OCI-LY3 (cell line): ENCODE data around the gene ADAMTS2.

Experiments used
- H2AFZ ChIP-seq: fragments of 200-600, 300-600 bp; shearing (Covaris generic); 2 replicates; pipeline ENCODE4 v1.6.0; 2014; ENCODE audit warnings: antibody characterized with exemption, low read depth, low read length
- H3K27ac ChIP-seq: fragments of 200-600, 300-600 bp; sonication (generic); 2 replicates; pipeline ENCODE4 v1.5.1; 2014; ENCODE audit warnings: mild to moderate bottlenecking, low read length, moderate library complexity, mixed read lengths
- H3K27me3 ChIP-seq: fragments of 200-600, 300-600 bp; sonication (generic); 2 replicates; pipeline ENCODE4 v1.6.1; 2014; ENCODE audit warnings: low read depth, low read length, mixed read lengths
- H3K36me3 ChIP-seq: fragments of 200-600, 300-600 bp; sonication (generic); replicated peaks from 2 replicates; pipeline ENCODE3; 2014; ENCODE audit warnings: low read depth, low read length, mixed read lengths
- H3K4me1 ChIP-seq: fragments of 300-600, 200-600 bp; sonication (generic); 2 replicates; pipeline ENCODE4 v1.6.1; 2014; ENCODE audit warnings: low read length, mixed read lengths
- H3K4me2 ChIP-seq: fragments of 200-600, 300-600 bp; sonication (generic); 2 replicates; pipeline ENCODE4 v1.6.1; 2014; ENCODE audit warnings: low read length, mixed read lengths
- H3K4me3 ChIP-seq: fragments of 300-600, 200-600 bp; sonication (generic); 2 replicates; pipeline ENCODE4 v1.5.1; 2014; ENCODE audit warnings: antibody characterized with exemption, mild to moderate bottlenecking, low read length, moderate library complexity
- H3K79me2 ChIP-seq: fragments of 300-600, 200-600 bp; shearing (Covaris generic); 2 replicates; pipeline ENCODE4 v1.6.1; 2014; ENCODE audit warnings: mild to moderate bottlenecking, low read length, mixed read lengths
- H3K9ac ChIP-seq: fragments of 300-600, 200-600 bp; shearing (Covaris generic); 2 replicates; pipeline ENCODE4 v1.6.0; 2014; ENCODE audit warnings: mild to moderate bottlenecking, low read length, moderate library complexity
- H3K9me3 ChIP-seq: fragments of 200-600, 300-600 bp; shearing (Covaris generic); 2 replicates; pipeline ENCODE4 v1.6.1; 2014; ENCODE audit warnings: low read length, mixed read lengths; ENCODE audit not compliant: insufficient read depth
- H4K20me1 ChIP-seq: fragments of 200-600, 300-600 bp; sonication (generic); 2 replicates; pipeline ENCODE4 v1.6.1; 2016; ENCODE audit warnings: low read length, mixed read lengths; ENCODE audit not compliant: insufficient read depth
- EZH2phosphoT487 ChIP-seq: fragments of 200-600 bp; shearing (Covaris generic); IDR thresholded peaks from 2 replicates; pipeline ENCODE4 v1.6.1; 2018; ENCODE audit warnings: antibody characterized with exemption, mixed run types, low read depth
- TF ChIP-seq, protein P1 (sequence below): fragments of 200-600, 300-600 bp; sonication (generic); IDR thresholded peaks from 2 replicates; pipeline ENCODE4 v1.5.1; 2014; ENCODE audit warnings: antibody characterized with exemption, low read length, low read depth

ADAMTS2 gene

GRCh38 chr5:179295778-179296149, 49.5 kb downstream of the ADAMTS2 start:
- no peak overlapping the region for H3K27ac ChIP-seq
- no peaks in the 10 kb centered on the region for H3K9me3 ChIP-seq
- H3K4me1 ChIP-seq, result no peaks in the 10 kb centered on the region
- H3K36me3 ChIP-seq, result no peaks in the 10 kb centered on the region
- no peak overlapping the region for H2AFZ ChIP-seq
- H3K27me3 ChIP-seq, result no peaks in the 10 kb centered on the region
- H3K79me2 ChIP-seq, result no peaks in the 10 kb centered on the region
- H4K20me1 ChIP-seq, result no peaks in the 10 kb centered on the region
- H3K4me2 ChIP-seq, result no peak overlapping the region
- H3K9ac ChIP-seq, result no peak overlapping the region
- TF ChIP-seq, protein P1, sequence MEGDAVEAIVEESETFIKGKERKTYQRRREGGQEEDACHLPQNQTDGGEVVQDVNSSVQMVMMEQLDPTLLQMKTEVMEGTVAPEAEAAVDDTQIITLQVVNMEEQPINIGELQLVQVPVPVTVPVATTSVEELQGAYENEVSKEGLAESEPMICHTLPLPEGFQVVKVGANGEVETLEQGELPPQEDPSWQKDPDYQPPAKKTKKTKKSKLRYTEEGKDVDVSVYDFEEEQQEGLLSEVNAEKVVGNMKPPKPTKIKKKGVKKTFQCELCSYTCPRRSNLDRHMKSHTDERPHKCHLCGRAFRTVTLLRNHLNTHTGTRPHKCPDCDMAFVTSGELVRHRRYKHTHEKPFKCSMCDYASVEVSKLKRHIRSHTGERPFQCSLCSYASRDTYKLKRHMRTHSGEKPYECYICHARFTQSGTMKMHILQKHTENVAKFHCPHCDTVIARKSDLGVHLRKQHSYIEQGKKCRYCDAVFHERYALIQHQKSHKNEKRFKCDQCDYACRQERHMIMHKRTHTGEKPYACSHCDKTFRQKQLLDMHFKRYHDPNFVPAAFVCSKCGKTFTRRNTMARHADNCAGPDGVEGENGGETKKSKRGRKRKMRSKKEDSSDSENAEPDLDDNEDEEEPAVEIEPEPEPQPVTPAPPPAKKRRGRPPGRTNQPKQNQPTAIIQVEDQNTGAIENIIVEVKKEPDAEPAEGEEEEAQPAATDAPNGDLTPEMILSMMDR, result no peak
- no peak for TF ChIP-seq EZH2phosphoT487
- no peak overlapping the region for H3K4me3 ChIP-seq

- H3K79me2 ChIP-seq, result no peaks in the 10 kb centered on the region
- H3K9me3 ChIP-seq, result no peaks in the 10 kb centered on the region
Observed at GRCh38 chr5:179294891-179295777, 50.1 kb downstream of the ADAMTS2 start.

DNA sequence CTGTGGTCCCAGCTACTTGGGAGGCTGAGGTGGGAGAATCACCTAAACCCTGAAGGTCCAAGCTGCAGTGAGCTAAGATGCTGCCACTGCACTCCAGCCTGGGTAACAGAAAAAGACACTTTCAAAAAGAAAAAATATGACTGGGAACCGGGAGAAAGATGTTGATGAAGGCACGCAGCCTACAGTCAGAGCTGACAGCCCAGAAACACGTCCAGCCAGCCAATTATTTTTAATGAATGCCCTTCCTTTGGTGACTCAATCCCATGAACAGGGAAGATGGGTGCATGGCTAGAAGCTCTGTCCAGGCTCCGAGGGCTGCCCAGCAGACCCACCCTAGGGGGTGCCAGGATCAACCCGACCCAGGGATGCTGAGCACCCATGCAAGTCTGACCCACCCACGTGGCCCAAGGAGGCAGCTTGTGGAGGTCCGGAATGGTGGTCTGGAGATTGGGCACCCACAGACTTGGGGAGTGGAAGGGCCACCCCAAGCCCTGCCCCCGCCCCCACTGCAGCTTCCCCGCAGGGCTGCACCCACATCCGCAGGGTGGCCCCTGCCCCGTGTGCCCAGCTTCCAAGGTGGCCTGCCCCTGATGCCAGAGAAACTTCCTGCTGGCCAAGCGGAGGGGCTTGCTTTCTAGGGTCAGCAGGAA, 51.0 kb downstream of the ADAMTS2 start:
- H4K20me1 ChIP-seq, result no peaks in the 10 kb centered on the region
- no peaks in the 10 kb centered on the region for H3K36me3 ChIP-seq
- H3K4me3 ChIP-seq, result no peak overlapping the region
- H3K9me3 ChIP-seq, result no peaks in the 10 kb centered on the region
- no peak overlapping the region for H3K4me2 ChIP-seq
- H3K9ac ChIP-seq, result no peak overlapping the region
- H3K27me3 ChIP-seq, result no peaks in the 10 kb centered on the region
- no peak overlapping the region for H2AFZ ChIP-seq
- no peak overlapping the region for H3K27ac ChIP-seq
- H3K4me1 ChIP-seq, result no peaks in the 10 kb centered on the region
- no peaks in the 10 kb centered on the region for H3K79me2 ChIP-seq
- TF ChIP-seq, protein P1, result no peak
- no peak for TF ChIP-seq EZH2phosphoT487

More at GRCh38 chr5:179294891-179295777, 50.1 kb downstream of the ADAMTS2 start:
- Histone ChIP-seq H3K27me3 (no peaks in the 10 kb centered on the region), H3K36me3 (no peaks in the 10 kb centered on the region), H3K4me3 (no peak overlapping the region), H3K4me2 (no peak overlapping the region), H3K4me1 (no peaks in the 10 kb centered on the region), H3K9ac (no peak overlapping the region), H4K20me1 (no peaks in the 10 kb centered on the region), H3K27ac (no peak overlapping the region), H2AFZ (no peak overlapping the region)
- no peak for TF ChIP-seq EZH2phosphoT487
- TF ChIP-seq, protein P1, result no peak
